SU-DHL-6 (cell line): Measurements from ENCODE around the gene GRIK3.
"Not testable (repeated sequence)": the region's sequence is repeated elsewhere in the genome, so short reads cannot be mapped to it uniquely, and the experiment has no call there.

Source experiments
- H2AFZ ChIP-seq: fragments of 200-600 bp; sonication (generic); 2 replicates; pipeline ENCODE4 v1.6.1; 2014; ENCODE audit warnings: low read depth, mild to moderate bottlenecking, moderate library complexity, mixed read lengths, antibody characterized with exemption, low read length; ENCODE audit not compliant: severe bottlenecking
- H3F3A ChIP-seq: fragments of 200-600 bp; shearing (Covaris generic); 2 replicates; pipeline ENCODE4 v1.6.0; 2016; ENCODE audit warnings: antibody characterized with exemption, mild to moderate bottlenecking; ENCODE audit not compliant: insufficient read depth
- H3K27ac ChIP-seq: fragments of 200-600 bp; sonication (generic); 2 replicates; pipeline ENCODE4 v1.5.1; 2016; ENCODE audit warnings: low read depth, mild to moderate bottlenecking, low read length, moderate library complexity, mixed read lengths
- H3K27me3 ChIP-seq: fragments of 200-600 bp; sonication (generic), shearing (Covaris generic); 2 replicates; pipeline ENCODE4 v1.6.0; 2014; ENCODE audit warnings: mild to moderate bottlenecking, low read length
- H3K36me3 ChIP-seq: fragments of 200-600 bp; sonication (generic); 2 replicates; pipeline ENCODE4 v1.6.1; 2014; ENCODE audit warnings: mild to moderate bottlenecking, low read length, mixed read lengths
- H3K4me2 ChIP-seq: fragments of 300-600, 200-600 bp; shearing (Covaris generic), sonication (generic); 2 replicates; pipeline ENCODE4 v1.6.0; 2014; ENCODE audit warnings: low read length, low read depth, mild to moderate bottlenecking; ENCODE audit not compliant: poor library complexity, severe bottlenecking
- H3K4me3 ChIP-seq: fragments of 200-600 bp; sonication (generic); 2 replicates; pipeline ENCODE4 v1.5.1; 2014; ENCODE audit warnings: antibody characterized with exemption, low read length, mild to moderate bottlenecking, mixed read lengths; ENCODE audit not compliant: insufficient read depth, poor library complexity, severe bottlenecking
- H3K79me2 ChIP-seq: fragments of 200-600 bp; sonication (generic); 2 replicates; pipeline ENCODE4 v1.6.1; 2014; ENCODE audit warnings: mild to moderate bottlenecking, low read length, moderate library complexity; ENCODE audit not compliant: insufficient read depth
- H3K9ac ChIP-seq: fragments of 200-600 bp; sonication (generic); 2 replicates; pipeline ENCODE4 v1.7.0; 2014; ENCODE audit warnings: mild to moderate bottlenecking, low read length
- H3K9me2 ChIP-seq: fragments of 200-600 bp; sonication (generic); replicated peaks from 2 replicates; pipeline ENCODE4 v1.6.1; 2014; ENCODE audit warnings: low read length; ENCODE audit not compliant: insufficient read depth
- H3K9me3 ChIP-seq: fragments of 200-600 bp; sonication (generic); 2 replicates; pipeline ENCODE4 v1.6.1; 2014; ENCODE audit warnings: low read length, mixed read lengths; ENCODE audit not compliant: insufficient read depth
- H4K20me1 ChIP-seq: fragments of 200-600 bp; sonication (generic); 2 replicates; pipeline ENCODE4 v1.6.1; 2014; ENCODE audit warnings: low read depth, mild to moderate bottlenecking, antibody characterized with exemption, low read length, moderate library complexity, mixed read lengths
- CTCF ChIP-seq: fragments of 200-600 bp; sonication (generic); IDR thresholded peaks from one replicate; pipeline ENCODE4 v1.5.1; 2017; ENCODE audit warnings: antibody characterized with exemption, mild to moderate bottlenecking, low read length, moderate library complexity; ENCODE audit not compliant: insufficient read depth, poor library complexity, severe bottlenecking
- EZH2phosphoT487 ChIP-seq: fragments of 200-600 bp; sonication (generic), shearing (Covaris generic); conservative IDR thresholded peaks from 2 replicates; pipeline ENCODE4 v1.6.1; 2018; ENCODE audit warnings: mild to moderate bottlenecking, antibody characterized with exemption, low read length, moderate library complexity, mixed read lengths

Gene GRIK3

DNA sequence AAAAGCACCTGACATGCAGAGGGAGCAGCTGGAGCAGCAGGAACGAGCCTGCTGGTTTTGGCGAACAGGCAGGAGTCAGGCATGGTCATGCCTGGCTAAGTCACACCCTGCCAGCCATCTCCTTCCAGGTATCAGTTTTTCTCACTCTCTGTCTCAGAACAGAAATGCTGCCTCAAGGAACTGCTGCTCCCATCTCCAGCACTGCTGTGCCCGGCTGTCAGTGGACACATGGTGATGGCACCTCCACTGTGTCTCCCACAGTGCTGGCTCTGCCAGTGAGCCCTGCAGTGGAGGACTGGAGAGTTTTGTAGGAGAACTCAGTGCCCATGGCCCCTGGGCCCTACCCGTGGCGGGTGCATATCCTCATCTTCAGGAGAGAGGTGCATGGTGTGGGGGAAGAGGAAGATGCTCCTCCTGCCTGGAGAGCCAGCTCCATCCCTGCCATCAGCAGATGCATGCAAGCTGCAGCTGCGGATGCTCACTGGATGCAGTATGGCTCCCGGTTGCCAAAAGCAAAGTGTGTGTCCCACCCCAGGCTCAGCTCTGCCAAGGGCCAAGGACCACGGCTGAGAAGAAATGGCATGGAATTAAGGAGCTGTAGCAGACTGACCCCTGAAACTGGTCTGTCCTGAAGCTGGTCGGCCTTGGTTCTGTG, 114.7 kb downstream of the GRIK3 start:
- no peaks in the 10 kb centered on the region for H3K9me2 ChIP-seq
- H3K27me3 ChIP-seq = no peaks in the 10 kb centered on the region
- H3F3A ChIP-seq = no peaks in the 10 kb centered on the region
- no peaks in the 10 kb centered on the region for H3K36me3 ChIP-seq
- no peak for TF ChIP-seq CTCF
- no peak for TF ChIP-seq EZH2phosphoT487
- H3K9me3 ChIP-seq = peaks cover 17% of the 10 kb centered on the region; the same call in 1 of the 2 replicates
- no peak overlapping the region for H3K9ac ChIP-seq
- H3K27ac ChIP-seq = no peak overlapping the region
- no peak overlapping the region for H3K4me3 ChIP-seq
- H3K79me2 ChIP-seq = no peaks in the 10 kb centered on the region
- no peak overlapping the region for H3K4me2 ChIP-seq
- no peak overlapping the region for H2AFZ ChIP-seq
- H4K20me1 ChIP-seq = no peaks in the 10 kb centered on the region

DNA sequence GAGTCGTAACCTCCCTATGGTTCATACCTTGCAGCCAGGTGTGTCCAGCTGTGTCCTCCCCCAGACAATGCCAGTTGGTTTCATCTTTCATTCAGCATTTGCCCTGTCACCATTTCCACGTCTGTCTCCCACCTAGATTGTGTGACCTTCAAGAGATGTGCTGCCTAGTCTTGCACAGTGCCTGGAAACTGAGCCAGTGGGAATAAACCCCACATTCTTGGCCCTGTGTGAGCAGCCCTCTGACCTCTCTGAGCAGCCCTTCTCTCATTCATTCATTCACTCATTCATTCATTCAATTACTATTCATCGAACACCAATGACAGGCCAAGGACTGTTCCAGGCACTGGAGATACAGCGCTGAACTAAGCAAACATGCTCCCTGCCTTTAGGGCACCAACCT, 115.7 kb downstream of the GRIK3 start:
- Histone ChIP-seq H3K9ac (no peak overlapping the region), H3K9me2 (no peaks in the 10 kb centered on the region), H3K27me3 (no peaks in the 10 kb centered on the region), H3K4me3 (no peak overlapping the region), H4K20me1 (no peaks in the 10 kb centered on the region), H3K9me3 (peaks cover 17% of the 10 kb centered on the region; the same call in 1 of the 2 replicates), H3K27ac (no peak overlapping the region), H2AFZ (no peak overlapping the region), H3K4me2 (no peak overlapping the region), H3K36me3 (no peaks in the 10 kb centered on the region), H3K79me2 (no peaks in the 10 kb centered on the region), H3F3A (no peaks in the 10 kb centered on the region)
- TF ChIP-seq EZH2phosphoT487 (no peak), CTCF (no peak)

DNA sequence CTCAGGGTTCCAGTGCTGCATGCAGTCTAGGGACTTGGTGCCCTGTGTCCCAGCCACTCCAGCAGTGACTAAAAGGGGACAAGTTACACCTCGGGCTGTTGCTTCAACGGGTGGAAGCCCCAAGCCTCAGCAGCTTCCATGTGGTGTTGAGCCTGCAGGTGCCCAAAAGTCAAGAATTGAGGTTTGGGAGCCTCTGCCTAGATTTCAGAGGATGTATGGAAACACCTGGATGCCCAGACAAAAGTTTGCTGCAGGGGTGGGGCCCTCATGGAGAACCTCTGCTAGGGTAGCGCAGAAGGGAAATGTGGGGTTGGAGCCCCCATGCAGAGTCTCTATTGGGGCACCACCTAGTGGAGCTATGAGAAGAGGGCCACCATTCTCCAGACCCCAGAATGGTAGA, 117.8 kb downstream of the GRIK3 start:
- H3K27ac ChIP-seq, H3K36me3 ChIP-seq, H3K27me3 ChIP-seq, H3K9me2 ChIP-seq, H3K4me2 ChIP-seq, H3K79me2 ChIP-seq, H3K9ac ChIP-seq, H4K20me1 ChIP-seq, H3F3A ChIP-seq, H2AFZ ChIP-seq, H3K4me3 ChIP-seq: not testable (repeated sequence)
- H3K9me3 ChIP-seq = peaks cover 17% of the 10 kb centered on the region; the same call in 1 of the 2 replicates

DNA sequence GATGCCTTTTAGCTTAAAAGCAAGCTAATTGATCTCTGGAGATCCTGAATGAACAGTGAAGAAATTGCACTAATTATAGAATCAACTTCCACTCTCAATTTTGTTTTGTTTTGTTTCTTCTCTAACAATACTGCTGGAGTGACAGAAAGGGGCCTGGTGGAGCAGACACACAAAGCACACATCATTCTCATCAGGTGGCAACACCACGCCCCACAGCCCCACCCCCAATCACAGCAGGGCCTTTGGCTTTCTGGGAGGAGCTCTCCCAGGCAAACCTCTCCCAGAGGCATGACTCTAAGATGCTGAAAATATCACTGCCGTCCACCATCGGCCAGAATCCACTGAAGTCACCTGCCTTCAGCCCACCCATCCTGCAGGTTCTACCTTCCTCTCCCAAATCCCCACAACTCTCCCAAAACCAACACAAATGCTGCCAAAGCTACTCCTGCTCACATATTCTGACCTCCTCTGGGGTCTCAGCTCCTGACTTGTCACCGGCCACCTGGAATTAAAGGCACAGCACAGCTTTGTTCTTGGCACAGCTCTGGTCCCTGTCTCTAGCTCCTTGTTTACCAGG, 120.7 kb downstream of the GRIK3 start:
- Histone ChIP-seq H3K9me3 (peaks cover 17% of the 10 kb centered on the region; the same call in 1 of the 2 replicates), H3K79me2 (no peaks in the 10 kb centered on the region), H3K27ac (no peak overlapping the region), H3K4me2 (no peak overlapping the region), H3K4me3 (no peak overlapping the region), H3K36me3 (no peaks in the 10 kb centered on the region), H3F3A (no peaks in the 10 kb centered on the region), H4K20me1 (no peaks in the 10 kb centered on the region), H2AFZ (no peak overlapping the region), H3K9ac (no peak overlapping the region), H3K9me2 (no peaks in the 10 kb centered on the region), H3K27me3 (no peaks in the 10 kb centered on the region)
- TF ChIP-seq EZH2phosphoT487 (no peak), CTCF (no peak)
